MCF 10A (cell line): Measurements from ENCODE around the gene AVPR2. TPM values are rescaled to one million over a fixed set of nuclear protein-coding genes. Genes with fewer than 3 reads are reported as not detected.

Experiments
- BruUV-seq: library from RNA; stranded (reverse); fragments of 400-500 nt; replicated peaks from 2 replicates; lab custom pipeline; 2021; lab: Mats Ljungman, UMichigan
- CTCF ChIA-PET: fragments of 300-600 bp; sonication (Branson Sonifier 250); formaldehyde crosslinking; extraction: SDS; loops from one replicate; lab custom pipeline; 2021; ENCODE audit warnings: antibody characterized with exemption, inconsistent platforms; lab: Yijun Ruan, JAX
- POLR2A ChIA-PET: fragments of 300-600, 350-650 bp; sonication (Branson Sonifier 250); formaldehyde crosslinking; extraction: SDS; loops from one replicate; lab custom pipeline; 2020; ENCODE audit warnings: antibody characterized with exemption, inconsistent platforms; lab: Yijun Ruan, JAX
- DNase-seq: peaks from one replicate; pipeline ENCODE4 v3.0.0-alpha.2; 2018; ENCODE audit not compliant: unreplicated experiment
- H3K27ac Mint-ChIP-seq: one replicate; pipeline ENCODE4 v1.8.0; 2022; ENCODE audit warnings: mild to moderate bottlenecking, low read depth, mixed read lengths; ENCODE audit not compliant: unreplicated experiment
- H3K27me3 Mint-ChIP-seq: one replicate; pipeline ENCODE4 v1.8.0; 2022; ENCODE audit warnings: mixed read lengths; ENCODE audit not compliant: insufficient read depth, unreplicated experiment
- H3K36me3 Mint-ChIP-seq: one replicate; pipeline ENCODE4 v1.8.0; 2022; ENCODE audit warnings: mild to moderate bottlenecking, moderate library complexity, mixed read lengths; ENCODE audit not compliant: insufficient read depth, unreplicated experiment
- H3K4me1 Mint-ChIP-seq: one replicate; pipeline ENCODE4 v1.8.0; 2022; ENCODE audit warnings: mixed read lengths; ENCODE audit not compliant: insufficient read depth, unreplicated experiment
- H3K4me3 Mint-ChIP-seq: one replicate; pipeline ENCODE4 v1.8.0; 2022; ENCODE audit warnings: mild to moderate bottlenecking, moderate library complexity, mixed read lengths; ENCODE audit not compliant: unreplicated experiment
- H3K9me3 Mint-ChIP-seq: one replicate; pipeline ENCODE4 v1.8.0; 2022; ENCODE audit warnings: mixed read lengths; ENCODE audit not compliant: unreplicated experiment
- CTCF ChIP-seq: fragments of 200-600 bp; IDR thresholded peaks from one replicate; pipeline ENCODE4 v1.8.0; 2022; ENCODE audit warnings: antibody characterized with exemption, mild to moderate bottlenecking; ENCODE audit not compliant: unreplicated experiment
- intact Hi-C: fragments of 100-400 bp; cut with micrococcal nuclease; formaldehyde crosslinking; loops from 2 replicates; pipeline ENCODE4 v1.14.1; 2022
- total RNA-seq: library from RNA; stranded (reverse); gene quantifications from 2 replicates; pipeline ENCODE4 v1.2.3, GENCODE V29; 2022

AVPR2 gene
- total RNA-seq, 1 experiment from 2014 or later: not detected

GRCh38 chrX:153887385-153887784 lies 17.1 kb upstream of the AVPR2 start:
- no peak overlapping the region for H3K27ac Mint-ChIP-seq
- H3K27me3 Mint-ChIP-seq: peaks cover 28% of the 10 kb centered on the region
- ChIA-PET POLR2A (no interaction called here), CTCF (interaction anchor here (0.6 kb wide), 1 partner anchor 125 kb away, joined by 3 read pairs; no protein-coding TSS in a partner anchor)
- no peak for DNase-seq
- intact Hi-C loops: no loop called here
- no peaks in the 10 kb centered on the region for H3K9me3 Mint-ChIP-seq
- no peak overlapping the region for H3K4me3 Mint-ChIP-seq
- no peak for TF ChIP-seq CTCF
- no peaks in the 10 kb centered on the region for H3K36me3 Mint-ChIP-seq
- BruUV-seq: no TSS peak
- no peaks in the 10 kb centered on the region for H3K4me1 Mint-ChIP-seq

- Mint-ChIP-seq H3K36me3 (no peaks in the 10 kb centered on the region), H3K4me3 (no peak overlapping the region), H3K4me1 (no peaks in the 10 kb centered on the region), H3K27ac (no peak overlapping the region), H3K9me3 (no peaks in the 10 kb centered on the region), H3K27me3 (peaks cover 33% of the 10 kb centered on the region)
- POLR2A ChIA-PET: no interaction called here
- BruUV-seq: no TSS peak
- intact Hi-C loops: no loop called here
- no peak for DNase-seq
- no peak for TF ChIP-seq CTCF
- CTCF ChIA-PET: no interaction called here
These were observed 16.1 kb upstream of the AVPR2 start for GRCh38 chrX:153888344-153888743.

GRCh38 chrX:153889123-153889522 lies 15.3 kb upstream of the AVPR2 start:
- H3K4me1 Mint-ChIP-seq: no peaks in the 10 kb centered on the region

GRCh38 chrX:153897899-153898298 lies 6.6 kb upstream of the AVPR2 start:
- peaks cover 69% of the 10 kb centered on the region for H3K27me3 Mint-ChIP-seq
- BruUV-seq: no TSS peak

More at GRCh38 chrX:153889123-153889522, 15.3 kb upstream of the AVPR2 start:
- Mint-ChIP-seq H3K9me3 (no peaks in the 10 kb centered on the region), H3K27me3 (peaks cover 41% of the 10 kb centered on the region), H3K36me3 (no peaks in the 10 kb centered on the region), H3K27ac (no peak overlapping the region), H3K4me3 (no peak overlapping the region)
- intact Hi-C loops: no loop called here
- BruUV-seq: no TSS peak
- POLR2A ChIA-PET: no interaction called here
- no peak for DNase-seq
- TF ChIP-seq CTCF: no peak
- CTCF ChIA-PET: interaction anchor here (0.8 kb wide), 1 partner anchor 35 kb away, joined by 3 read pairs; no protein-coding TSS in a partner anchor

More at GRCh38 chrX:153897899-153898298, 6.6 kb upstream of the AVPR2 start:
- no peak for DNase-seq
- Mint-ChIP-seq H3K4me3 (no peak overlapping the region), H3K36me3 (no peaks in the 10 kb centered on the region), H3K9me3 (no peaks in the 10 kb centered on the region), H3K4me1 (peaks cover 12% of the 10 kb centered on the region), H3K27ac (no peak overlapping the region)
- no peak for TF ChIP-seq CTCF
- ChIA-PET POLR2A (no interaction called here), CTCF (no interaction called here)
- intact Hi-C loops: no loop called here
